ENCODE data around the gene C1QTNF3. TPM values are rescaled to one million over a fixed set of nuclear protein-coding genes. Genes with fewer than 3 reads are reported as not detected.

Gene C1QTNF3
- total and polyA plus RNA-seq, 4 donors = 30.3 to 52.4 (median 40.7) TPM

- Histone ChIP-seq H3K36me3 (ENCODE audit: control insufficient read depth, insufficient read depth, low read length) (no peaks in the 10 kb centered on the region), H3K27me3 (ENCODE audit: control insufficient read depth, insufficient read depth, low read length) (no peaks in the 10 kb centered on the region), H3K27ac (ENCODE audit: low read depth, low read length) (no peak overlapping the region), H3K4me1 (ENCODE audit: control insufficient read depth, insufficient read depth, low read length) (peaks cover 3% of the 10 kb centered on the region), H3K4me3 (ENCODE audit: low read depth, low read length) (no peak overlapping the region), H3K9me3 (ENCODE audit: control insufficient read depth, insufficient read depth, low read length) (no peaks in the 10 kb centered on the region)
- no CpG with 5 or more reads among the region's 1 CpG for WGBS (ENCODE audit: insufficient coverage)
- no peak for DNase-seq (ENCODE audit: low read depth in 4 of 6, low spot score in 6 of 6)
These were observed 48.2 kb downstream of the C1QTNF3 start for GRCh38 chr5:33994845-33995244.

- Histone ChIP-seq H3K9me3 (ENCODE audit: control insufficient read depth, insufficient read depth, low read length) (no peaks in the 10 kb centered on the region), H3K27me3 (ENCODE audit: control insufficient read depth, insufficient read depth, low read length) (no peaks in the 10 kb centered on the region), H3K4me1 (ENCODE audit: control insufficient read depth, insufficient read depth, low read length) (peaks cover 3% of the 10 kb centered on the region), H3K4me3 (ENCODE audit: low read depth, low read length) (no peak overlapping the region), H3K36me3 (ENCODE audit: control insufficient read depth, insufficient read depth, low read length) (peaks cover 2% of the 10 kb centered on the region), H3K27ac (ENCODE audit: low read depth, low read length) (no peak overlapping the region)
- WGBS (ENCODE audit: insufficient coverage) = 100% methylated on average over 1 of the region's 2 CpGs
- no peak for DNase-seq (ENCODE audit: low read depth in 4 of 6, low spot score in 6 of 6)
These were observed 50.1 kb downstream of the C1QTNF3 start for GRCh38 chr5:33992864-33993263.

GRCh38 chr5:33985447-33985846, 57.6 kb downstream of the C1QTNF3 start:
- 98% methylated on average over 6 of the region's 6 CpGs for WGBS (ENCODE audit: insufficient coverage)
- Histone ChIP-seq H3K9me3 (ENCODE audit: control insufficient read depth, insufficient read depth, low read length) (no peaks in the 10 kb centered on the region), H3K4me1 (ENCODE audit: control insufficient read depth, insufficient read depth, low read length) (no peaks in the 10 kb centered on the region), H3K4me3 (ENCODE audit: low read depth, low read length) (no peak overlapping the region), H3K27ac (ENCODE audit: low read depth, low read length) (no peak overlapping the region), H3K27me3 (ENCODE audit: control insufficient read depth, insufficient read depth, low read length) (no peaks in the 10 kb centered on the region), H3K36me3 (ENCODE audit: control insufficient read depth, insufficient read depth, low read length) (peaks cover 7% of the 10 kb centered on the region)
- DNase-seq (ENCODE audit: low read depth in 4 of 6, low spot score in 6 of 6) = no peak

- Histone ChIP-seq H3K4me1 (ENCODE audit: control insufficient read depth, insufficient read depth, low read length) (no peaks in the 10 kb centered on the region), H3K27me3 (ENCODE audit: control insufficient read depth, insufficient read depth, low read length) (no peaks in the 10 kb centered on the region), H3K36me3 (ENCODE audit: control insufficient read depth, insufficient read depth, low read length) (peaks cover 7% of the 10 kb centered on the region), H3K9me3 (ENCODE audit: control insufficient read depth, insufficient read depth, low read length) (no peaks in the 10 kb centered on the region), H3K4me3 (ENCODE audit: low read depth, low read length) (no peak within 1 kb of the TSS), H3K27ac (ENCODE audit: low read depth, low read length) (no peak within 1 kb of the TSS)
- WGBS (ENCODE audit: insufficient coverage) = 92% methylated on average over 7 of the region's 7 CpGs
- DNase-seq (ENCODE audit: low read depth in 4 of 6, low spot score in 6 of 6) = no peak
These were observed 58.3 kb downstream of the C1QTNF3 start, which contains the start of gene SLC45A2 for GRCh38 chr5:33984671-33985124. Gene SLC45A2 (minus strand): TSS chr5:33984693. CDS start chr5:33984583, 110 bp downstream.

GRCh38 chr5:33984178-33984577, 58.8 kb downstream of the C1QTNF3 start:
- no peak for DNase-seq (ENCODE audit: low read depth in 4 of 6, low spot score in 6 of 6)
- WGBS (ENCODE audit: insufficient coverage) = 98% methylated on average over 14 of the region's 15 CpGs
- H3K27me3 ChIP-seq (ENCODE audit: control insufficient read depth, insufficient read depth, low read length) = no peaks in the 10 kb centered on the region
- H3K9me3 ChIP-seq (ENCODE audit: control insufficient read depth, insufficient read depth, low read length) = no peaks in the 10 kb centered on the region
- no peak overlapping the region for H3K4me3 ChIP-seq (ENCODE audit: low read depth, low read length)
- H3K36me3 ChIP-seq (ENCODE audit: control insufficient read depth, insufficient read depth, low read length) = peaks cover 6% of the 10 kb centered on the region
- no peaks in the 10 kb centered on the region for H3K4me1 ChIP-seq (ENCODE audit: control insufficient read depth, insufficient read depth, low read length)
- H3K27ac ChIP-seq (ENCODE audit: low read depth, low read length) = no peak overlapping the region

GRCh38 chr5:33981408-33982162, 61.4 kb downstream of the C1QTNF3 start:
- Histone ChIP-seq H3K4me3 (ENCODE audit: low read depth, low read length) (no peak overlapping the region), H3K27me3 (ENCODE audit: control insufficient read depth, insufficient read depth, low read length) (no peaks in the 10 kb centered on the region), H3K36me3 (ENCODE audit: control insufficient read depth, insufficient read depth, low read length) (peaks cover 5% of the 10 kb centered on the region), H3K27ac (ENCODE audit: low read depth, low read length) (no peak overlapping the region), H3K9me3 (ENCODE audit: control insufficient read depth, insufficient read depth, low read length) (no peaks in the 10 kb centered on the region), H3K4me1 (ENCODE audit: control insufficient read depth, insufficient read depth, low read length) (no peaks in the 10 kb centered on the region)
- WGBS (ENCODE audit: insufficient coverage) = 82% methylated on average over 6 of the region's 8 CpGs
- no peak for DNase-seq (ENCODE audit: low read depth in 4 of 6, low spot score in 6 of 6)

GRCh38 chr5:33980030-33980429, 63.0 kb downstream of the C1QTNF3 start:
- Histone ChIP-seq H3K27me3 (ENCODE audit: control insufficient read depth, insufficient read depth, low read length) (no peaks in the 10 kb centered on the region), H3K27ac (ENCODE audit: low read depth, low read length) (no peak overlapping the region), H3K4me3 (ENCODE audit: low read depth, low read length) (no peak overlapping the region), H3K4me1 (ENCODE audit: control insufficient read depth, insufficient read depth, low read length) (no peaks in the 10 kb centered on the region), H3K9me3 (ENCODE audit: control insufficient read depth, insufficient read depth, low read length) (no peaks in the 10 kb centered on the region), H3K36me3 (ENCODE audit: control insufficient read depth, insufficient read depth, low read length) (peaks cover 5% of the 10 kb centered on the region)
- no peak for DNase-seq (ENCODE audit: low read depth in 4 of 6, low spot score in 6 of 6)
- WGBS (ENCODE audit: insufficient coverage) = 100% methylated on average over 1 of the region's 3 CpGs

- no peak for DNase-seq (ENCODE audit: low read depth in 4 of 6, low spot score in 6 of 6)
- Histone ChIP-seq H3K4me1 (ENCODE audit: control insufficient read depth, insufficient read depth, low read length) (no peaks in the 10 kb centered on the region), H3K27ac (ENCODE audit: low read depth, low read length) (no peak overlapping the region), H3K9me3 (ENCODE audit: control insufficient read depth, insufficient read depth, low read length) (no peaks in the 10 kb centered on the region), H3K36me3 (ENCODE audit: control insufficient read depth, insufficient read depth, low read length) (no peaks in the 10 kb centered on the region), H3K4me3 (ENCODE audit: low read depth, low read length) (no peak overlapping the region), H3K27me3 (ENCODE audit: control insufficient read depth, insufficient read depth, low read length) (no peaks in the 10 kb centered on the region)
- WGBS (ENCODE audit: insufficient coverage) = no CpG with 5 or more reads among the region's 1 CpG
These were observed 64.7 kb downstream of the C1QTNF3 start for GRCh38 chr5:33978306-33978705.

GRCh38 chr5:33976307-33976706, 66.7 kb downstream of the C1QTNF3 start:
- H3K4me3 ChIP-seq (ENCODE audit: low read depth, low read length) = no peak overlapping the region
- H3K27ac ChIP-seq (ENCODE audit: low read depth, low read length) = no peak overlapping the region
- no peaks in the 10 kb centered on the region for H3K27me3 ChIP-seq (ENCODE audit: control insufficient read depth, insufficient read depth, low read length)
- no peaks in the 10 kb centered on the region for H3K9me3 ChIP-seq (ENCODE audit: control insufficient read depth, insufficient read depth, low read length)
- H3K36me3 ChIP-seq (ENCODE audit: control insufficient read depth, insufficient read depth, low read length) = no peaks in the 10 kb centered on the region
- no peak for DNase-seq (ENCODE audit: low read depth in 4 of 6, low spot score in 6 of 6)
- no peaks in the 10 kb centered on the region for H3K4me1 ChIP-seq (ENCODE audit: control insufficient read depth, insufficient read depth, low read length)
- WGBS (ENCODE audit: insufficient coverage) = no CpG with 5 or more reads among the region's 1 CpG

GRCh38 chr5:33975852-33976251, 67.2 kb downstream of the C1QTNF3 start:
- WGBS (ENCODE audit: insufficient coverage) = 11% methylated on average over 1 of the region's 5 CpGs
- no peaks in the 10 kb centered on the region for H3K36me3 ChIP-seq (ENCODE audit: control insufficient read depth, insufficient read depth, low read length)
- DNase-seq (ENCODE audit: low read depth in 4 of 6, low spot score in 6 of 6) = peak in 1 of 6 donors; percentile 29
- H3K27ac ChIP-seq (ENCODE audit: low read depth, low read length) = no peak overlapping the region
- no peak overlapping the region for H3K4me3 ChIP-seq (ENCODE audit: low read depth, low read length)
- no peaks in the 10 kb centered on the region for H3K9me3 ChIP-seq (ENCODE audit: control insufficient read depth, insufficient read depth, low read length)
- H3K27me3 ChIP-seq (ENCODE audit: control insufficient read depth, insufficient read depth, low read length) = no peaks in the 10 kb centered on the region
- no peaks in the 10 kb centered on the region for H3K4me1 ChIP-seq (ENCODE audit: control insufficient read depth, insufficient read depth, low read length)
